Ammon's horn (tissue), 1 donor: ENCODE results near the gene DESI1.
A peak's percentile ranks its signal among the peaks of the same experiment; 100 is the strongest.
"Not testable (repeated sequence)": the region's sequence is repeated elsewhere in the genome, so short reads cannot be mapped to it uniquely, and the experiment has no call there.

Experiments used
- DNase-seq: peaks from one replicate; pipeline ENCODE4 v3.0.0-alpha.2; 2016; ENCODE audit warnings: low spot score

DESI1 gene

GRCh38 chr22:41634610-41635009 is 13.8 kb upstream of the DESI1 start:
- not testable (repeated sequence) for DNase-seq

- DNase-seq: not testable (repeated sequence)
Observed at GRCh38 chr22:41631615-41632014, 10.8 kb upstream of the DESI1 start.

GRCh38 chr22:41631115-41631514 is 10.3 kb upstream of the DESI1 start:
- not testable (repeated sequence) for DNase-seq

GRCh38 chr22:41625577-41625976 is 4.7 kb upstream of the DESI1 start:
- no peak for DNase-seq

- no peak for DNase-seq
Observed at GRCh38 chr22:41621911-41622179, 1.0 kb upstream of the DESI1 start.

GRCh38 chr22:41621099-41621910 is 462 bp upstream of the DESI1 start, which contains the start of gene XRCC6:
Gene XRCC6 (plus strand): TSS chr22:41621295. CDS start chr22:41622005, 710 bp downstream.
- peak; percentile 100 for DNase-seq

- peak; percentile 37 for DNase-seq
Observed at GRCh38 chr22:41619979-41620588, 759 bp downstream of the DESI1 start.

GRCh38 chr22:41613456-41613855 is 7.4 kb downstream of the DESI1 start:
- DNase-seq: no peak

GRCh38 chr22:41612603-41613306 is 8.1 kb downstream of the DESI1 start:
- DNase-seq: no peak

- no peak for DNase-seq
Observed at GRCh38 chr22:41608386-41608785, 12.5 kb downstream of the DESI1 start.

- no peak for DNase-seq
Observed at GRCh38 chr22:41603873-41604332, 16.9 kb downstream of the DESI1 start.

GRCh38 chr22:41600976-41601375 is 19.9 kb downstream of the DESI1 start:
- DNase-seq: no peak

- DNase-seq: no peak
Observed at GRCh38 chr22:41598891-41599635, 21.8 kb downstream of the DESI1 start.

GRCh38 chr22:41598081-41598480 is 22.8 kb downstream of the DESI1 start:
- no peak for DNase-seq

GRCh38 chr22:41597635-41597953 is 23.2 kb downstream of the DESI1 start:
- DNase-seq: no peak

- DNase-seq: peak; percentile 82
Observed at GRCh38 chr22:41596776-41597634, 23.8 kb downstream of the DESI1 start.

- DNase-seq: no peak
Observed at GRCh38 chr22:41595703-41596102, 25.1 kb downstream of the DESI1 start.

GRCh38 chr22:41593336-41593960 is 27.4 kb downstream of the DESI1 start:
- not testable (repeated sequence) for DNase-seq

- peak; percentile 100 for DNase-seq
Observed at GRCh38 chr22:41589391-41590241, 31.2 kb downstream of the DESI1 start, which contains the start of gene PMM1. Gene PMM1 (minus strand): TSS chr22:41589840. CDS start chr22:41589805, 35 bp downstream.

GRCh38 chr22:41587347-41587723 is 33.5 kb downstream of the DESI1 start:
- DNase-seq: no peak
